ENCODE data around the gene IQSEC1.

The IQSEC1 gene

DNA sequence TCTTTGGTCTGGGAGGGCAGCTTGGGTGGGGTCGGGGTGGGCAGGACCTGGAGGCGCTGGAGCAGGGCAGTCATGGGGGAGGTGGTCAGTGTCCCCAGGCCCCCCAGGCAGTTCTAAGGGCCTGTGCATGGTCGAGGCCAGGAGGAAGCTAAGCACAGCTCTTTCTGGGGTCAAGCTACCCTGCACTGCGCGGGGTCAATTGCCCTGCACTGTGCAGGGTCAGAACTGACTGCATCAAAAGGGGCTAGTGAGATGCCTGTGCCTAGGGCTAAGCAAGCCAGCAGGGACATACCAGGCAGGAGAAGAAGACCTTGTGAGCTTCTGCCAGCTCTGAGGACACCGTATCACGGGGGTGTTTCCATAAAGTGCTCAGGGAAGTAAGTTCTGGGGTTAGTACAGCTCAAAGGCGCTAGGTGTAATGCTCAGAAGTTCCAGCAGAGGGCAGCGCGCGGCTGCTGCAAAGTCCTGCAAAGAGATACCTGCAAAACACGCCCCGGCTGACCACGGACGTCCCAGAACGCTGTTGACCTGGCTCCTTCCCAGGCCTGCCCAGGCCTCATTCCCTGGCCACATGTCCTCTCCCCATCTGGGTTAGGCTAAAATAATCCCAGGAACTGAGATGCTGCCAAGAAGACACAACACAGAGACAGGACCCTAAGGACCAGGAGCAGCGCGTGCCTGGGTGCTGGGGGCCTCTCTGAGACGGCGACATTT is 18.8 kb upstream of the IQSEC1 start:
- DNase-seq (ENCODE audit: low read depth): peak; percentile 80
- Histone ChIP-seq H3K36me3 (ENCODE audit: control insufficient read depth, insufficient read depth, low read length, severe bottlenecking) (no peaks in the 10 kb centered on the region), H3K4me1 (ENCODE audit: control insufficient read depth, insufficient read depth, low read length) (no peaks in the 10 kb centered on the region), H3K4me3 (ENCODE audit: low read length) (no peak overlapping the region), H3K27me3 (replicated peaks; ENCODE audit: control insufficient read depth, insufficient read depth, low read length) (peaks cover 41% of the 10 kb centered on the region), H3K9ac (ENCODE audit: low read length) (no peak overlapping the region), H3K9me3 (ENCODE audit: control insufficient read depth, low read length) (no peaks in the 10 kb centered on the region)

DNA sequence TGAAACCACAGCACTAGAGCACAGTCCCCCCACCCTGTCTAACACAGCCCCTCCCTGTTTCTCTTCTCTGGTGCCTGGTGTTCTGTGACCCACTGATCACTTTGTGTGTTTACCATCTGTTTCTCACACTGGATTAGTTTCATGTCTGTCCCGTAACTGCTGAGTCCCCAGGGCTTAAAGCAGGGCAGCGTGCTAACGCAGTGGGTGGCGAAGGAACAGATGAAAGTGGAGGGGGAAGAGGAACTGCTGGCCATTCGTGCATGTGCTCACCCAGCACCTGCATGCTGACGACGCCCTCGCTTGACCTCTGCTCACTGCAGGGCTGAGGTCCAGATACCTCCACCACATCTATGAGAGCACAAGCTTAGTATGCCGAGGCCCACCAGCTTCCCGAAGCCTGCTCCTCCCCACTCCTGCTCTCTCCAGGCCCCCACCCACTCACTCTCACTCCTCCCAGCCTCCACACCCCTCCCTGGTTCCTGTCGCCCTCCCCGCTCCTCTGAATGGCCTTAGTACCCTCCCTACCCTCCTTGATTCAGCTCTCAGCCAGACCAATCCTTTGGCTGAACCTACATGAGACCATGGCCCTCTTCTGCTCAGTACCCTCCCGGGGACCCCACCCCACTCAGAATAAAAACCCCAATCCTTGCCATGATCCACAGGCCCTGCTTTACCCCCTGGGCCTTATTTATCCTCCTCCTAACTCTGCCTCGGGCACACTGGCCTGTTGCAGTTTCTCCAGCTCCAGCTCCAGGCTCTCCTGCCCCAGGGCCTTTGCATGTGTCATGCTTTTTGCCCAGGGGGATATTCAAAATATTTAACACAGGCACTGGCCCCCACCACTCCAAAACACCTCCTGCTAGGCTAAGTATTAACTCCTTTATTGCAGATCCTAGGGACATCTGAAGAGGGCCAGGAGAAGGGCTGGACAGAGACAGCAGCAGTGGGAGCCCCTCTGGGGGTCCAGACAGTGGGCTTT is 15.1 kb upstream of the IQSEC1 start:
- H3K4me1 ChIP-seq (ENCODE audit: control insufficient read depth, insufficient read depth, low read length): no peaks in the 10 kb centered on the region
- no peaks in the 10 kb centered on the region for H3K36me3 ChIP-seq (ENCODE audit: control insufficient read depth, insufficient read depth, low read length, severe bottlenecking)
- H3K9ac ChIP-seq (ENCODE audit: low read length): no peak overlapping the region
- no peak overlapping the region for H3K4me3 ChIP-seq (ENCODE audit: low read length)
- no peaks in the 10 kb centered on the region for H3K9me3 ChIP-seq (ENCODE audit: control insufficient read depth, low read length)
- no peak for DNase-seq (ENCODE audit: low read depth)
- H3K27me3 ChIP-seq (replicated peaks; ENCODE audit: control insufficient read depth, insufficient read depth, low read length): peaks cover 34% of the 10 kb centered on the region

DNA sequence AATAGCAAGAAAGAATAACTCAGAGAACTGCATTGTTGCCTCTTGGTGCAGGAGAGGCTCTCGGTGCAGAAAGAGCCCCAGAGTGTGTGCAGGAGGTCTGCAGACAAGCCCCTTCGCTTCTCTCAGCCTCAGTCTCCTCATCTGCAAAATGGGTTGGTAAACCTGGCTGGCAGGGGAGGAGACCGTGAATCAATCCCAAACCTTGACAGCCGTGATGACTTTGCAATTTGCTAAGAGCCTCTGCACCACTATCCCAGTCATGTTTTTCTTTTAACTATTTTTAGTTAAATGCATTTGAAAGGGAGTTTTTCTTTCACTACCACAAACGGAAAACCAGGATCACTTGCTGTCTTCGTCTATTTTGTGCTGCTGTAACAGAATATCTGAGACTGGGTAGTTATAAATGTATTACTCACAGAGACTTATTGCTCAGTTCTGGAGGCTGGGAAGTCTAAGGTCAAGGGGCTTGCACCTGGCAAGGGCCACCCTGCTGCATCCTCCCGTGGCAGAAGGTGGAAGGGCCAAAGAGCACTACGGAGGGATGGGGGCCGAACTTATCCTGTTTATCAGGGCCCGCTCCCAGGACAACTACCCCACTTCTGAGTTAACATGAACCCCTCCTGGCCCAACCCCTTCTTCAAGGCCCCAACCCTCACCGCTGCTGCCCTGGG is 14.2 kb upstream of the IQSEC1 start:
- no peaks in the 10 kb centered on the region for H3K36me3 ChIP-seq (ENCODE audit: control insufficient read depth, insufficient read depth, low read length, severe bottlenecking)
- DNase-seq (ENCODE audit: low read depth): no peak
- no peak overlapping the region for H3K4me3 ChIP-seq (ENCODE audit: low read length)
- H3K9me3 ChIP-seq (ENCODE audit: control insufficient read depth, low read length): no peaks in the 10 kb centered on the region
- peaks cover 35% of the 10 kb centered on the region for H3K27me3 ChIP-seq (replicated peaks; ENCODE audit: control insufficient read depth, insufficient read depth, low read length)
- no peak overlapping the region for H3K9ac ChIP-seq (ENCODE audit: low read length)
- no peaks in the 10 kb centered on the region for H3K4me1 ChIP-seq (ENCODE audit: control insufficient read depth, insufficient read depth, low read length)

DNA sequence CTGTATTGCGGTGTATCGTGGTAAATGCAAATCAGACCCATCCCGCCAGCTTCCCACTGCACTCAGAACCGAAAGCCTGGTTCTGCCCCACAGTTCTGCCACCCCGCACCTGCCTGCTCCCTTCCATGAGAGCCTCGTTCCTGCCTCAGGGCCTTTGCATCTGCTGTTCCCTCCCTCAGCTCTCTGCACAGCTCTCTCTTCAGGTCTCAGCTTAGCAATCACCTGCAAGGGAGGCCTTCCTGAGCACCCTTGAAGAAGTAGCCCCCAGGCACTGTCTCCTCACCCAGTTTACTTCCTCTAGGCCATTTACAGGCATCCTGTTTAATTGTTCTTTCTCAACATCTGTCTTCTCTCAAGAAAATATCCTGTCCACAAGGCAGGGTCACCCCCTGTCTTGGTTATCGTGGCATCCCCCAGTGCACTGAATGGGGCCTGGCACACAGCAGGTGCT is 13.3 kb upstream of the IQSEC1 start:
- H3K9ac ChIP-seq (ENCODE audit: low read length): no peak overlapping the region
- H3K4me1 ChIP-seq (ENCODE audit: control insufficient read depth, insufficient read depth, low read length): no peaks in the 10 kb centered on the region
- H3K27me3 ChIP-seq (replicated peaks; ENCODE audit: control insufficient read depth, insufficient read depth, low read length): peaks cover 35% of the 10 kb centered on the region
- no peaks in the 10 kb centered on the region for H3K9me3 ChIP-seq (ENCODE audit: control insufficient read depth, low read length)
- no peak for DNase-seq (ENCODE audit: low read depth)
- H3K36me3 ChIP-seq (ENCODE audit: control insufficient read depth, insufficient read depth, low read length, severe bottlenecking): no peaks in the 10 kb centered on the region
- H3K4me3 ChIP-seq (ENCODE audit: low read length): no peak overlapping the region

DNA sequence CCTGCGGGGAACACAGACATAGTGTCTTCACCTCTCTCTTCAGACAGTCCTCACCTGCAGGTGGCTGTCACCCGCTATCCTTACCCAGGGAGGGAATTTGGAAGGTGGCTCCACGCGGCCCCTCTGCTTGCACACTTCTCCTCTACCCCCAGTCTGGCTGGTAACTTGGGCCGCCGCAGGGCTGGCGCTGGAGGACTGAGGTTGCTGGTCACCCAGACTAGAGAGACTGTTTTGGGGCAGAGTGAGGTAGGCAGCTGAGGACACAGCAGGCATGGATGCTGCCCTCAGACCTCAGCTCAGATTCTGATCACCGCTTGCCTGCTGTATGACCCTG is 12.6 kb upstream of the IQSEC1 start:
- Histone ChIP-seq H3K4me3 (ENCODE audit: low read length) (no peak overlapping the region), H3K36me3 (ENCODE audit: control insufficient read depth, insufficient read depth, low read length, severe bottlenecking) (no peaks in the 10 kb centered on the region), H3K9me3 (ENCODE audit: control insufficient read depth, low read length) (no peaks in the 10 kb centered on the region), H3K27me3 (replicated peaks; ENCODE audit: control insufficient read depth, insufficient read depth, low read length) (peaks cover 35% of the 10 kb centered on the region), H3K9ac (ENCODE audit: low read length) (no peak overlapping the region), H3K4me1 (ENCODE audit: control insufficient read depth, insufficient read depth, low read length) (peaks cover 5% of the 10 kb centered on the region)
- no peak for DNase-seq (ENCODE audit: low read depth)

DNA sequence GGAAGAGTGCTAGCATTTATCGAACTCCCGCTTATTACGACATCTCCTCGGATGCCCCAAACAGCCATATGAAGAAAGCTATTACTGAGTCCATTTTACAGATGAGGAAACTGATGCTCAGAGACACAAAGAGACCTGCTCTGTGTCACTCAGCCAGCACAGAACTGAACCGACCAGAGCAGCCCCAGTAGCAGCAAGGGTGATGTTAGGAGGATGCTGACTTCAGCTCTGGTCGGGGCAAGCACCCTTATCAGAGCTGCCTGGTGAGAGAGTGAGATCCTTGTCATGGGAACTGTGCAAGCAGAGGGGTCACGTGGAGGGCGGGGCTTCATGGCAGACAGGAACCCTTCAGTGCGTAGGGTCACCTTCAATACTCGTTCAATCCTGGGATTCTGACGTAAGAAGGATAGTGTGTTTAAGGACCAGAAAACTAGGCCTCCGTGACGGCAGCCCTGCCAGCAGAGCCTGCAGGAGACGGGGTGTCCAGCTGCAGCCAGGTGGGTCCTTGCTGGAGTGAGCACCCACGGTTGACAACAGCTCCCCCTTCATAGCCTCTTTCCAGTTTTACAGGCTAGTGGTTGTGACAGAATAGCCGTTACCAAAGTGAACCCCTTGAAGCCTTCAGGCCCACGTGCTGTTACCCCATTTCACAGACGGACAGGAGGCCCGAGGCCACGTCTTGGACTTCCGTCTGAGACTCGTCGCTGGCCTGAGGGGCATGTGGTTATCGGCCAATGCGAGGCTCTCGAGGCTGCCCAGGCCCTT is 12.0 kb upstream of the IQSEC1 start:
- Histone ChIP-seq H3K4me3 (ENCODE audit: low read length) (no peak overlapping the region), H3K27me3 (replicated peaks; ENCODE audit: control insufficient read depth, insufficient read depth, low read length) (peaks cover 31% of the 10 kb centered on the region), H3K36me3 (ENCODE audit: control insufficient read depth, insufficient read depth, low read length, severe bottlenecking) (no peaks in the 10 kb centered on the region), H3K9ac (ENCODE audit: low read length) (no peak overlapping the region), H3K4me1 (ENCODE audit: control insufficient read depth, insufficient read depth, low read length) (peaks cover 11% of the 10 kb centered on the region), H3K9me3 (ENCODE audit: control insufficient read depth, low read length) (no peaks in the 10 kb centered on the region)
- DNase-seq (ENCODE audit: low read depth): no peak

DNA sequence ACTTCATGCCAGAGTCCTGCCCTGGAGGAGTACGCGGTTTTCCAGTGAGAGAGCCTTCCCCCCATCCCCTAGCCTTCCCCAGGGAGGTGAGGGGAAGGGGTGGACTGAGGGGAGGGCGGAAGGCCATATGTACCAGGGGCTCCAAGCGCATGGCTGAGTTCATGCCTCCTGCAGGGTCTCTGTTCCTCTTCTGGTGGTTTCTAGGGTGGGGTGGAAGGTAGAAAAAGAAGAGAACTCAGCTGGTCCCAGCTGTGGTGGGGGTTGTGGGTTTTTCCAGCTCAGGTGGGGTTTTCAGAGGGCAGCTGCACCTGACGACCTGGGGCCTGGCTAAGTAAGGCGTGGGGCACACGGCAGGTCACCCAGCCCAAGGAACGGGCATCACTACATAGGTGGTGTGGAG is 10.7 kb upstream of the IQSEC1 start:
- no peaks in the 10 kb centered on the region for H3K36me3 ChIP-seq (ENCODE audit: control insufficient read depth, insufficient read depth, low read length, severe bottlenecking)
- H3K9me3 ChIP-seq (ENCODE audit: control insufficient read depth, low read length): peaks cover 4% of the 10 kb centered on the region
- no peak overlapping the region for H3K9ac ChIP-seq (ENCODE audit: low read length)
- H3K27me3 ChIP-seq (replicated peaks; ENCODE audit: control insufficient read depth, insufficient read depth, low read length): peaks cover 34% of the 10 kb centered on the region
- no peak overlapping the region for H3K4me3 ChIP-seq (ENCODE audit: low read length)
- DNase-seq (ENCODE audit: low read depth): no peak
- peaks cover 11% of the 10 kb centered on the region for H3K4me1 ChIP-seq (ENCODE audit: control insufficient read depth, insufficient read depth, low read length)

DNA sequence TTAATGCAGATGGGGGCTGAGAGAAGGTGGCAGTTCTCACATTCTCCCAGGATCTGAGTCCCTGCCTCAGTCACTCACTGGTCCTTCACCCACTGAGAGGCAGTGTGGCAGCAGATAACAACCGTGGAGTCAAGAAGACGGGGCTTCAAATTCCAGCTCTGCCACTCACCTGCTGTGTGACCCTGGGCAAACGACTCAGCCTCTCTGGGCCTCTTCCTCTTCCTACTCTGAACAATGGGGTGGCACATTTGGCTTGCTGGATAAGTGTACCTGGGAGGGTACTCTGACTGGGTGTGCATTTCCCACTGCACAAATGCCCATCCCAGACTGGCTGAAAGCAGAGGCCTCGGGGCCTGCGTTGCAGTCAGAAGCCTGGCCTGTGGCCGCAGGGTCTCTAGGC is 10.0 kb upstream of the IQSEC1 start:
- peaks cover 38% of the 10 kb centered on the region for H3K27me3 ChIP-seq (replicated peaks; ENCODE audit: control insufficient read depth, insufficient read depth, low read length)
- DNase-seq (ENCODE audit: low read depth): no peak
- no peak overlapping the region for H3K9ac ChIP-seq (ENCODE audit: low read length)
- no peaks in the 10 kb centered on the region for H3K36me3 ChIP-seq (ENCODE audit: control insufficient read depth, insufficient read depth, low read length, severe bottlenecking)
- H3K4me3 ChIP-seq (ENCODE audit: low read length): no peak overlapping the region
- peaks cover 11% of the 10 kb centered on the region for H3K4me1 ChIP-seq (ENCODE audit: control insufficient read depth, insufficient read depth, low read length)
- H3K9me3 ChIP-seq (ENCODE audit: control insufficient read depth, low read length): peaks cover 4% of the 10 kb centered on the region

DNA sequence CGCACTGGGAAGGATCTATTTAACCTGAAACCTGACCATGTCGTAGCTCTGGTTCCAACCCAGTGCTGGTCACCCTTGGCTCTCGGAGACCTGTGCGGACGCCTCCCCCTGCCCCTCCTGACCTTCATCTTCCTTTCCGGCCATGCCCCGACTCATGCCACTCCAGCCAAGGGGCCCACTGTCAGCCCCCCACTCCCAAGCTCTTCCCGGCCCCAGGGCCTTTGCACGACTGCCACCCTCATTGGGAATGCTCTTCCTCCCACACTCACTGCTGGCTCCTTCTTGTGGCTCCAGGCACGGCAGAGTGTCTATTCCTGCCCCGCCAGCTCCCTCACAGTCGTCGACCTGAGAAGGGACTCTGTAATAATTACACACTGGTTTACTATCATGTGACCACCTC is 9.4 kb upstream of the IQSEC1 start:
- Histone ChIP-seq H3K27me3 (replicated peaks; ENCODE audit: control insufficient read depth, insufficient read depth, low read length) (peaks cover 38% of the 10 kb centered on the region), H3K36me3 (ENCODE audit: control insufficient read depth, insufficient read depth, low read length, severe bottlenecking) (no peaks in the 10 kb centered on the region), H3K9ac (ENCODE audit: low read length) (no peak overlapping the region), H3K9me3 (ENCODE audit: control insufficient read depth, low read length) (peaks cover 4% of the 10 kb centered on the region), H3K4me3 (ENCODE audit: low read length) (no peak overlapping the region), H3K4me1 (ENCODE audit: control insufficient read depth, insufficient read depth, low read length) (peaks cover 12% of the 10 kb centered on the region)
- DNase-seq (ENCODE audit: low read depth): no peak

DNA sequence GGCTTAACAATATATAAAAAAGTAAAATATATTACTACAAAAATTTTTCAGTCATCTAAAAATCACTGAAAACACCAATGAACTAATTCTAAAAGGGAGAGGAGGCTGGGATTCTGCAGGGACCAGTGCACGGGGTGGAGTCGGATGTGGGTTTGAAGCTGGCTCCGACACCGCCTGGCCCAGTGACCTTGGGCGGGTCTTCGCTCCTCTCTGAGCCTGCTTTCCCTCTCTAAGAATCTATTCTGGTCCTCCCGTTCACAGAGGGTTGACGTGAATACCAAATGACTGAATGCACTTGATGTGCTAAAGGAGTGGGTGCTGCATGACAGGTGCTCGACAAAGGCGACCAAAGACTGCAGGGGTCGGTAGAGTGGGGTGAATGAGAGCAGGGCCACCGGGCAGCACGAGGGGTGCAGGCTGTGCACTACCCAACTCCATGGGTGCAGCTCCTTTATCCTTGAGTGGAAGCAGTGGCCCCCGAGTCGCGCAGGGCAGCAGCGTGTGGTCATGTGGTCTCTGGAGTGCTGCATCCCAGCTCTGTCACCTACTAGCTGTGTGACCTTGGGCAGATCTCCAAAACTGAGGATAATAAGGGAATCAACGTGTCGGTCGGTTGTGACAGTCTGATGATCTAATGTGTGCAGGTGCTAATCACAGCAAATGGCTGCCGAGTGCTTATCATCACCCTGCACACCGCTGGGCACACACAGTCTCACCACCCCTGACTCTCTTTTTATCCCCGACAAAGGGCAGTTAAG is 8.6 kb upstream of the IQSEC1 start:
- peaks cover 20% of the 10 kb centered on the region for H3K4me1 ChIP-seq (ENCODE audit: control insufficient read depth, insufficient read depth, low read length)
- peaks cover 4% of the 10 kb centered on the region for H3K9me3 ChIP-seq (ENCODE audit: control insufficient read depth, low read length)
- H3K4me3 ChIP-seq (ENCODE audit: low read length): no peak overlapping the region
- no peak overlapping the region for H3K9ac ChIP-seq (ENCODE audit: low read length)
- no peaks in the 10 kb centered on the region for H3K36me3 ChIP-seq (ENCODE audit: control insufficient read depth, insufficient read depth, low read length, severe bottlenecking)
- no peak for DNase-seq (ENCODE audit: low read depth)
- H3K27me3 ChIP-seq (replicated peaks; ENCODE audit: control insufficient read depth, insufficient read depth, low read length): peaks cover 33% of the 10 kb centered on the region
